Heart left ventricle (tissue), 16 donors: ENCODE measurements around the gene KAT8. TPM values are rescaled to one million over a fixed set of nuclear protein-coding genes. Genes with fewer than 3 reads are reported as not detected.
"Not testable (repeated sequence)": the region's sequence is repeated elsewhere in the genome, so short reads cannot be mapped to it uniquely, and the experiment has no call there.

Source experiments
- ATAC-seq, 4 donors: fragments of 200-7000 bp; cut with Tn5 transposase; one replicate each; pipeline ENCODE4 v1.9.1; 2020 to 2022; ENCODE audit warnings: moderate library complexity in 4 of 4, mild to moderate bottlenecking in 3 of 4, moderate number of reproducible peaks in 1 of 4
- DNase-seq, 5 donors: peaks; one replicate each; pipeline ENCODE4 v3.0.0-alpha.2; 2020
- H3K27ac ChIP-seq, 12 donors: fragments of 200-600 bp; sonication (generic) in 4 of 12; one replicate each; pipeline versions ENCODE4 v1.5.0 to v1.8.0; 2016 to 2022; ENCODE audit warnings: mild to moderate bottlenecking in 2 of 12
- H3K27me3 ChIP-seq, 9 donors: fragments of 200-600 bp; sonication (generic) in 2 of 9; one replicate each; pipeline versions ENCODE4 v1.5.1 to v1.8.0; 2016 to 2022; ENCODE audit warnings: mild to moderate bottlenecking in 3 of 9
- H3K36me3 ChIP-seq, 9 donors: fragments of 200-600 bp; sonication (generic) in 2 of 9; one replicate each; pipeline versions ENCODE4 v1.5.0 to v1.8.0; 2018 to 2022; ENCODE audit warnings: mild to moderate bottlenecking in 2 of 9
- H3K4me1 ChIP-seq, 12 donors: fragments of 200-600 bp; sonication (generic) in 4 of 12; one replicate each; pipeline versions ENCODE4 v1.5.0 to v1.8.0; 2016 to 2022; ENCODE audit warnings: mild to moderate bottlenecking in 3 of 12
- H3K4me3 ChIP-seq, 12 donors: fragments of 200-600 bp; sonication (generic) in 4 of 12; one replicate each; pipeline versions ENCODE4 v1.5.0 to v1.8.0; 2017 to 2022; ENCODE audit warnings: mild to moderate bottlenecking in 9 of 12, moderate library complexity in 4 of 12
- H3K9me3 ChIP-seq, 12 donors: fragments of 200-600 bp; sonication (generic) in 4 of 12; one replicate each; pipeline versions ENCODE4 v1.5.0 to v1.8.0; 2016 to 2022; ENCODE audit warnings: mild to moderate bottlenecking in 1 of 12
- CTCF ChIP-seq, 12 donors: fragments of 200-600 bp; sonication (generic) in 4 of 12; IDR thresholded peaks; one replicate each; pipeline versions ENCODE4 v1.5.0 to v1.8.0; 2018 to 2022; ENCODE audit warnings: antibody characterized with exemption in 12 of 12, mild to moderate bottlenecking in 5 of 12
- POLR2A ChIP-seq, 2 donors: fragments of 450-650 bp; IDR thresholded peaks; one replicate each; pipeline ENCODE4 v1.6.1; 2017; ENCODE audit warnings: antibody characterized with exemption in 2 of 2, mild to moderate bottlenecking in 2 of 2, moderate library complexity in 2 of 2
- WGBS, 4 donors: extraction: QIAGEN DNeasy Blood & Tissue Kit in 2 of 4; methylation state at CpG; one replicate each; pipeline versions ENCODE4 v1.1.5 to v1.1.7; 2013 to 2018; 5-methylcytosine and 5-hydroxymethylcytosine counted together
- intact Hi-C, 10 donors: fragments of 100-400 bp; cut with DNase I; formaldehyde crosslinking; loops; one replicate each; pipeline versions ENCODE4 v1.11.1 to v1.14.2; 2022
- polyA plus RNA-seq, 2 donors: library from polyadenylated mRNA; stranded (reverse); fragments of 200-250 nt; gene quantifications; one replicate each; pipeline ENCODE4 v1.2.3, GENCODE V29; 2013
- total RNA-seq, 9 donors: library from RNA; depleted of rRNA in 2 of 9; stranded (reverse); fragments of >200 nt in 2 of 9; fragmentation: NEBNext Ultra II Directional in 3 of 9; extraction: Animal tissue kit (Norgen Biotek cat#: 25700) in 3 of 9; gene quantifications; one replicate each; pipeline versions ENCODE4 v1.1.0 to v1.2.4, GENCODE V29; 2016 to 2023
- donor health status: ischemic (EF 13 %, LVEDD 7.1; RV severe dilation, severe dysfunction).
- donor health status: healthy with polysubstance abuse.
- donor health status: DM: no; HTN: yes; CAD: no.
- donor health status: DM: no; HTN: no; CAD: no.
- donor health status: ischemic (EF 25% LVEDD 6.9; RV normal size, moderate dysfunction).
- donor health status: ischemic (EF 25% LVEDD 5.7; RV mildly dilated, moderate dysfunction).
- donor health status: healthy.
- donor health status: DM: yes; HTN: yes; CAD: no.
- donor health status: ischemic (EF 35%, LVEDD 5.7; RV mildly dilated, moderate dysfunction).
- donor health status: nonischemic (EF 11% LVEDD 7.7; RV severe dilation, severe dysfunction).
- donor health status: DM: yes; HTN: yes; CAD: no.
- donor health status: PGD.
- donor health status: ischemic (EF 29% LVEDD 5.4; RV normal size, mild dysfunction).
- donor health status: nonischemic (EF 23%, LVEDD 6.1; RV moderate dilation, normal function).

Gene KAT8
- total and polyA plus RNA-seq, 11 donors, result 52.8 to 83.2 (median 64.7) TPM

- WGBS, 4 donors, result 84 to 94% (median 89%) methylated on average over 5 to 8 of the region's 8 CpGs
These were observed 26.3 kb downstream of the KAT8 start for GRCh38 chr16:31143694-31144148.

GRCh38 chr16:31144418-31144817 is 27.0 kb downstream of the KAT8 start:
- not testable (repeated sequence) for DNase-seq, H3K4me3 ChIP-seq, ATAC-seq, H3K27ac ChIP-seq, H3K36me3 ChIP-seq, H3K9me3 ChIP-seq
- intact Hi-C loops, result loop anchor here in 9 of 10 donors (5.0 to 10.0 kb wide), 7 partner anchors 37 to 300 kb away; partner anchors contain the start of genes HSD3B7 (in 4 of the 9), BCKDK (in 3 of the 9), SETD1A (in 1 of the 9) and STX4 (in 1 of the 9)
- Histone ChIP-seq H3K4me1 (peaks cover 3 to 37% (median 15%) of the 10 kb centered on the region in 12 donors), H3K27me3 (peaks cover 0 to 15% (median 7%) of the 10 kb centered on the region in 9 donors)
- WGBS, 4 donors, result 86 to 91% (median 89%) methylated on average over 7 of the region's 7 CpGs

More at GRCh38 chr16:31143694-31144148, 26.3 kb downstream of the KAT8 start:
- Histone ChIP-seq H3K9me3 (no peaks in the 10 kb centered on the region), H3K27me3 (peaks cover 0 to 15% (median 7%) of the 10 kb centered on the region in 9 donors), H3K36me3 (no peaks in the 10 kb centered on the region), H3K4me1 (peaks cover 3 to 39% (median 22%) of the 10 kb centered on the region in 12 donors), H3K4me3 (no peak overlapping the region), H3K27ac (no peak overlapping the region)
- DNase-seq (no peak), ATAC-seq (no peak)
- intact Hi-C loops, result loop anchor here (2.0 to 10.0 kb wide), 11 partner anchors 35 to 301 kb away; partner anchors contain the start of genes HSD3B7 (in 6 of the 10), BCKDK (in 4 of the 10), SETD1A (in 1 of the 10) and STX4 (in 1 of the 10)
- no peak for TF ChIP-seq CTCF (IDR thresholded peaks at IDR 0.05)
- no peak for TF ChIP-seq POLR2A (IDR thresholded peaks at IDR 0.05)

- H3K4me1 ChIP-seq, result peaks cover 3 to 42% (median 15%) of the 10 kb centered on the region in 12 donors
- no peaks in the 10 kb centered on the region for H3K36me3 ChIP-seq
- peaks cover 0 to 15% (median 7%) of the 10 kb centered on the region in 9 donors for H3K27me3 ChIP-seq
- WGBS, 4 donors, result 81 to 84% (median 82%) methylated on average over 12 of the region's 12 CpGs
- H3K27ac ChIP-seq, result no peak overlapping the region
- no peaks in the 10 kb centered on the region for H3K9me3 ChIP-seq
- ATAC-seq (no peak), DNase-seq (no peak)
- H3K4me3 ChIP-seq, result no peak overlapping the region
- TF ChIP-seq POLR2A (IDR thresholded peaks at IDR 0.05), result no peak
- no peak for TF ChIP-seq CTCF (IDR thresholded peaks at IDR 0.05)
- intact Hi-C loops, result loop anchor here in 5 of 10 donors (5.0 to 10.0 kb wide), 3 partner anchors 158 to 299 kb away; partner anchors contain the start of genes HSD3B7 (in 4 of the 5) and ZNF843 (in 1 of the 5)
These were observed 28.0 kb downstream of the KAT8 start for GRCh38 chr16:31145398-31145990.

- intact Hi-C loops, result loop anchor here in 5 of 10 donors (5.0 to 10.0 kb wide), 3 partner anchors 160 to 297 kb away; partner anchors contain the start of genes HSD3B7 (in 4 of the 5) and ZNF843 (in 1 of the 5)
- no peak overlapping the region for H3K27ac ChIP-seq
- no peaks in the 10 kb centered on the region for H3K9me3 ChIP-seq
- no peak overlapping the region for H3K4me3 ChIP-seq
- peaks cover 0 to 37% (median 4%) of the 10 kb centered on the region in 12 donors for H3K4me1 ChIP-seq
- 90 to 96% (median 92%) methylated on average over 3 of the region's 3 CpGs for WGBS, 4 donors
- peaks cover 0 to 15% (median 7%) of the 10 kb centered on the region in 9 donors for H3K27me3 ChIP-seq
- no peaks in the 10 kb centered on the region for H3K36me3 ChIP-seq
- DNase-seq (no peak), ATAC-seq (no peak)
- no peak for TF ChIP-seq POLR2A (IDR thresholded peaks at IDR 0.05)
- no peak for TF ChIP-seq CTCF (IDR thresholded peaks at IDR 0.05)
These were observed 30.1 kb downstream of the KAT8 start for GRCh38 chr16:31147574-31147973.
